Iris pigment epithelial cell (primary cell): ENCODE data around the gene CLEC16A.
A peak's percentile ranks its signal among the peaks of the same experiment; 100 is the strongest.

Experiments used
- DNase-seq: peaks from one replicate; pipeline ENCODE4 v3.0.0-alpha.2; 2011; ENCODE audit warnings: low read depth

The CLEC16A gene

GRCh38 chr16:11038777-11039176, 94.4 kb downstream of the CLEC16A start:
- DNase-seq, result no peak

- DNase-seq, result no peak
These were observed 95.4 kb downstream of the CLEC16A start for GRCh38 chr16:11039726-11040125.

GRCh38 chr16:11042191-11042590, 97.8 kb downstream of the CLEC16A start:
- no peak for DNase-seq

- DNase-seq, result no peak
These were observed 101.1 kb downstream of the CLEC16A start for GRCh38 chr16:11045441-11045840.

GRCh38 chr16:11045846-11046245, 101.5 kb downstream of the CLEC16A start:
- DNase-seq, result peak; percentile 58

- DNase-seq, result no peak
These were observed 102.1 kb downstream of the CLEC16A start for GRCh38 chr16:11046382-11046931.

GRCh38 chr16:11047057-11047456, 102.7 kb downstream of the CLEC16A start:
- peak; percentile 73 for DNase-seq

- no peak for DNase-seq
These were observed 103.8 kb downstream of the CLEC16A start for GRCh38 chr16:11047939-11048800.

- DNase-seq, result no peak
These were observed 105.2 kb downstream of the CLEC16A start for GRCh38 chr16:11049396-11050059.

- DNase-seq, result no peak
These were observed 106.2 kb downstream of the CLEC16A start for GRCh38 chr16:11050536-11050935.

- no peak for DNase-seq
These were observed 106.6 kb downstream of the CLEC16A start for GRCh38 chr16:11050944-11051343.

- no peak for DNase-seq
These were observed 107.1 kb downstream of the CLEC16A start for GRCh38 chr16:11051430-11051829.

- no peak for DNase-seq
These were observed 107.8 kb downstream of the CLEC16A start for GRCh38 chr16:11051879-11052808.

GRCh38 chr16:11053916-11054460, 109.6 kb downstream of the CLEC16A start:
- no peak for DNase-seq

GRCh38 chr16:11056090-11056992, 112.0 kb downstream of the CLEC16A start:
- peak; percentile 40 for DNase-seq

- no peak for DNase-seq
These were observed 112.8 kb downstream of the CLEC16A start for GRCh38 chr16:11056993-11057649.

GRCh38 chr16:11057711-11058345, 113.5 kb downstream of the CLEC16A start:
- DNase-seq, result no peak

- no peak for DNase-seq
These were observed 114.5 kb downstream of the CLEC16A start for GRCh38 chr16:11058832-11059231.

GRCh38 chr16:11059588-11059987, 115.2 kb downstream of the CLEC16A start:
- no peak for DNase-seq

- no peak for DNase-seq
These were observed 116.0 kb downstream of the CLEC16A start for GRCh38 chr16:11060364-11060763.
